HEK293T (cell line): ENCODE results near the gene DMD.

ENCODE experiments used
- ARNT ChIP-seq: fragments of 450-650 bp; IDR thresholded peaks from 2 replicates; pipeline ENCODE4 v1.6.1; 2017; ENCODE audit warnings: mild to moderate bottlenecking
- BHLHE40 ChIP-seq: fragments of 450-650 bp; IDR thresholded peaks from 2 replicates; pipeline ENCODE4 v1.6.1; 2016; ENCODE audit warnings: mild to moderate bottlenecking, moderate library complexity, borderline replicate concordance
- CTBP1 ChIP-seq: fragments of 450-650 bp; IDR thresholded peaks from 2 replicates; pipeline ENCODE4 v1.6.1; 2016; ENCODE audit warnings: borderline replicate concordance
- ELF4 ChIP-seq: fragments of 450-650 bp; IDR thresholded peaks from 2 replicates; pipeline ENCODE4 v1.6.1; 2017; ENCODE audit warnings: antibody characterized with exemption
- FOXA1 ChIP-seq: fragments of 450-650 bp; IDR thresholded peaks from 2 replicates; pipeline ENCODE4 v1.6.1; 2016; ENCODE audit warnings: mild to moderate bottlenecking
- FOXK2 ChIP-seq: fragments of 450-650 bp; IDR thresholded peaks from 2 replicates; pipeline ENCODE4 v1.6.1; 2016; ENCODE audit warnings: mild to moderate bottlenecking
- HDGF ChIP-seq: fragments of 450-650 bp; IDR thresholded peaks from 2 replicates; pipeline ENCODE4 v1.6.1; 2017; ENCODE audit warnings: antibody characterized with exemption, borderline replicate concordance
- L3MBTL2 ChIP-seq: fragments of 450-650 bp; conservative IDR thresholded peaks from 2 replicates; pipeline ENCODE4 v1.6.1; 2016; ENCODE audit warnings: mild to moderate bottlenecking
- LEF1 ChIP-seq: fragments of 450-650 bp; IDR thresholded peaks from 2 replicates; pipeline ENCODE4 v1.6.1; 2017; ENCODE audit warnings: mild to moderate bottlenecking, borderline replicate concordance
- NFRKB ChIP-seq: fragments of 450-650 bp; IDR thresholded peaks from 2 replicates; pipeline ENCODE4 v1.6.1; 2016; ENCODE audit warnings: mild to moderate bottlenecking, moderate library complexity
- SP1 ChIP-seq: fragments of 450-650 bp; IDR thresholded peaks from 2 replicates; pipeline ENCODE4 v1.6.1; 2017
- SUZ12 ChIP-seq: fragments of 450-650 bp; IDR thresholded peaks from 2 replicates; pipeline ENCODE4 v1.6.1; 2016; ENCODE audit warnings: mild to moderate bottlenecking
- TARDBP ChIP-seq: fragments of 450-650 bp; IDR thresholded peaks from 2 replicates; pipeline ENCODE4 v1.6.1; 2016
- TF ChIP-seq, protein P1 (sequence below): fragments of 450-650 bp; IDR thresholded peaks from 2 replicates; pipeline ENCODE4 v1.6.1; 2016

DNA sequence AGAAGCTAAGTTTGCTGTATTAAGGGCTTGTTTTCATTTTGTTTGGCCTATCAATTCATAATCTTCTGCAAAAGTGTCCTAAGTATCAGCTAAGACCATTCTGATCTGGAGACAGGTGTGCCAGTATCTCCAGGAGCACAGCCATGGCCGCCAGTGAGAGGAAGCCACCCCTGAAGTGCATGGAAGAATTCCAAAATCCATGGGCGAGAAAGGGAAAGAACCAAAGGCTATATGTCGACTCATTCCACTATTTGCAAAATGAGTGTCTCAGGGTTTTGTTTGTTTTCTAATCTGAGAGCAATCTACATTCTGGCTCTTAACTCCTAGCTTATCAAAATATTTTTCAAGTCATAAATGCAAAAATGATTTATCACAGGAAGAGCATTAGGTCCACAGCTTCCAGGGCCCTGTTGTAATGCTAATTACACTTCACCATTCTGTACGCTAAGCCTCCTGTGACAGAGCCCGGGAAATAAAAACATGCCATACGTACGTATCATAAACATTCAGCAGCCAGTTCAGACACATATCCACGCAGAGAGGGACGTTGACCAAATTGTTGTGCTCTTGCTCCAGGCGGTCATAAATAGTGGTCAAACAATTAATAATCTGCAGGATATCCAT is 2002.2 kb downstream of the DMD start:
- TF ChIP-seq, protein P1, sequence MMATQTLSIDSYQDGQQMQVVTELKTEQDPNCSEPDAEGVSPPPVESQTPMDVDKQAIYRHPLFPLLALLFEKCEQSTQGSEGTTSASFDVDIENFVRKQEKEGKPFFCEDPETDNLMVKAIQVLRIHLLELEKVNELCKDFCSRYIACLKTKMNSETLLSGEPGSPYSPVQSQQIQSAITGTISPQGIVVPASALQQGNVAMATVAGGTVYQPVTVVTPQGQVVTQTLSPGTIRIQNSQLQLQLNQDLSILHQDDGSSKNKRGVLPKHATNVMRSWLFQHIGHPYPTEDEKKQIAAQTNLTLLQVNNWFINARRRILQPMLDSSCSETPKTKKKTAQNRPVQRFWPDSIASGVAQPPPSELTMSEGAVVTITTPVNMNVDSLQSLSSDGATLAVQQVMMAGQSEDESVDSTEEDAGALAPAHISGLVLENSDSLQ: peak; percentile 46
- no peak for TF ChIP-seq BHLHE40
- no peak for TF ChIP-seq TARDBP
- TF ChIP-seq HDGF: no peak
- TF ChIP-seq L3MBTL2: no peak
- TF ChIP-seq SP1: no peak
- TF ChIP-seq CTBP1: no peak
- TF ChIP-seq ELF4: no peak
- TF ChIP-seq ARNT: no peak
- TF ChIP-seq SUZ12: no peak
- TF ChIP-seq NFRKB: no peak
- TF ChIP-seq LEF1: no peak
- no peak for TF ChIP-seq FOXA1
- TF ChIP-seq FOXK2: no peak
